Fibroblast of lung (primary cell): ENCODE measurements around the gene CAPN15.

Experiments
- CTCF ChIP-seq, 2 donors: IDR thresholded peaks in 1 of 2; conservative IDR thresholded peaks in 1 of 2; 1 replicate in 1 of 2; 2 replicates in 1 of 2; pipeline ENCODE4 v1.5.1; 2011 to 2012; ENCODE audit warnings: low read length in 2 of 2, control low read depth in 1 of 2, inconsistent platforms in 1 of 2, low read depth in 1 of 2, mild to moderate bottlenecking in 1 of 2
- EZH2 ChIP-seq: IDR thresholded peaks from 2 replicates; pipeline ENCODE4 v1.5.1; 2012; ENCODE audit warnings: low read length, control low read depth, mild to moderate bottlenecking; ENCODE audit errors: missing control alignments

GRCh38 chr16:524274-525040 lies 3.1 kb upstream of the CAPN15 start:
- no peak for TF ChIP-seq CTCF (conservative IDR thresholded peaks at IDR 0.05 in 1 of 2, IDR thresholded peaks at IDR 0.05 in 1 of 2; ENCODE audit: low read depth in 1 of 2, low read length in 2 of 2)
- TF ChIP-seq EZH2 = no peak
